GM18508 (cell line): ENCODE measurements around the gene GALM.
"Not testable (repeated sequence)": the region's sequence is repeated elsewhere in the genome, so short reads cannot be mapped to it uniquely, and the experiment has no call there.

ENCODE experiments used
- ATAC-seq: cut with Tn5 transposase; IDR thresholded peaks from one replicate; pipeline ENCODE4 v1.9.1; 2021; ENCODE audit warnings: moderate number of reproducible peaks; ENCODE audit not compliant: insufficient read depth, unreplicated experiment

Gene GALM

DNA sequence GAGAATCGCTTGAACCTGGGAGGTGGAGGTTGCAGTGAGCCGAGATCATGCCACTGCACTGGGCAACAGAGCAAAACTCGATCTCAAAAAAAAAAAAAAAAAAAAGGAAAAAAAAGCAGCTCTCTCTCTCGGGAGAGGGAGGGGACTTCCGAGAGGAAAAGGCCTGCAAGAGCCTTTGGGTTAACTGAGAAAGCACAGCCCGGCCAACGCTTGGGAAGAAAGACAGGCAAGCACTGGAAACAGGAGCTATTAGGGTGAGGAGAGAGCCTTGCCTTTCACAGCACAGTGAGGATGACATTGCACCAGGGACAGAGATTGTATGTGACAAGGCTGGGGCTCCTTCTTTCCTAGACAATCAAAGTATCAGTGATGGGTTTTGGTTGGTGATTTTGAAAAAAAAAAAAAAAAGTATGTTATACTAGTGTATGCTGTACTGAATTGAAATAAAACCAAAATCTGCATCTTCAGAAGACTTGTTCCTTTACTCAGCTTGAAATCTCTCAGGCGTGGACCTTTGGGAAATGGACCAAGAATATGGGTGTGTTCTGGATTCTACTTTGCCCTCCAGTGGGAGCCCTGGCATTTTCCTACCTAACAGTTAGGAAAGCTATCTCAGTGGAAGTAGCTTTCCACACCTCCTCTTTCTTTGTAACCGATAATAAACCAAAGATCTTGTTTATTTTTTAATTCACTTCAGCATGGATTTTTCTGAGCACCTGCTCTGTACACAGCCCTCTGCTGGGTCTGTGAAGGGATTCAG, 68.6 kb downstream of the GALM start:
- no peak for ATAC-seq

DNA sequence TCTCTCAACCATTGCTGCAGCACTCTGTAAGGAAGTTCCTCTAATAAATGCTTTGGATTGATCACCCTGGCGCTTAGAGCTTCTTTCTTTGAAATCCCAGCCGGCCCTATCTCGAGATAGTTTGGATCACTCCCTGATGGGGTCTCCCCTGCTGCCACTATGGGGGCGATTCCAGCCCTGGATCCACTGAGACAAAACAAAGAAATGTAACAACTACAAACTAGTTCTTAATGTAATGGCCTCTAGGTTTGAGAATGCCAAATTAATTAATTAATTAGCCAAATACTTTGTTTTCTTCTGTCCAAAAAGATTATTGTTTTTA, 70.0 kb downstream of the GALM start:
- no peak for ATAC-seq

DNA sequence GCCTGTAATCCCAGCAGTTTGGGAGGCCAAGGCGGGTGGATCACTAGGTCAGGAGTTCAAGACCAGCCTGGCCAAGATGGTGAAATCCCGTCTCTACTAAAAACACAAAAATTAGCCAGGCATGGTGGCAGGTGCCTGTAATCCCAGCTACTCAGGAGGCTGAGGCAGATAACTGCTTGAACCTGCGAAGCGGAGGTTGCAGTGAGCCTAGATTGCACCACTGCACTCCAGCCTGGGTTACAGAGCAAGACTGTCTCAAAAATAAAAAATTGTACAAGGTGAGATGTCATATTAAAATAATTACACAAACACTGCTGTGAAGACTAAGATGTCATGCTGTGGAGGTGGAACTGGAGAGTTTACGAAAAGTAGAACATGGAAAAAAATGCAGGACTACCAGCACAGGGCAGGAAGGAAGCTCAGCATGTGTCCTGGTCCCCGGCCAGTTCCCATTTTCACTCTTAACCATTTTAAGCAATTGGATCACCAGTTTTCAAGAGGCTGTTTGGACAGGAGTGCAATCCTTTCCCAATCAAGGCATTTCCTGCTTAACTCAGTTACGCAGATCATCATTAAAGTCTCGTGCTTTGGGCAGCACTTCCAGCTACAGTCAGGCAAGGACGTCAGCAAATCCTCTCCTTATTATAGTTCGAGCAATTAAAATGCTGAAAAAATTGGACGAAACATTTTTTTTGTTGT, 71.2 kb downstream of the GALM start:
- ATAC-seq, result not testable (repeated sequence)

DNA sequence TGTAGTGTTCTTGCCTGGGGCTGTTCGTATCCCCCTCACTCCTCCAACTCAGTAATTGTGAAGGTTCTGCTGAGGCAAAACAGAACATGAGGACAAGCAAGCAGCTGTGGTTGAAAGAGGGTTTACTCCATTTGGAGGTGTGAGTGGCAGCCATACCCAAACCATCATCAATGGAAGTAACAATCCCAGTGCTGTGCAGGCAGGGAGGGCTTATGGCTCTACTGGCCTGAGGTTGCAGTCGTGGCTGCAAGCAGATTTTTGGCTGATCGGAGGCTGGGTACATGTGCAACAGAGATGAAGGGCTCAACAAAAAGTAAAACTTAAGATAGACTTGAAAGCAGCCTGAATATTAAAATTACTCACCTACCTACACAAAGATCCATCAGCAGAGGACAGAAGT, 72.0 kb downstream of the GALM start:
- no peak for ATAC-seq

DNA sequence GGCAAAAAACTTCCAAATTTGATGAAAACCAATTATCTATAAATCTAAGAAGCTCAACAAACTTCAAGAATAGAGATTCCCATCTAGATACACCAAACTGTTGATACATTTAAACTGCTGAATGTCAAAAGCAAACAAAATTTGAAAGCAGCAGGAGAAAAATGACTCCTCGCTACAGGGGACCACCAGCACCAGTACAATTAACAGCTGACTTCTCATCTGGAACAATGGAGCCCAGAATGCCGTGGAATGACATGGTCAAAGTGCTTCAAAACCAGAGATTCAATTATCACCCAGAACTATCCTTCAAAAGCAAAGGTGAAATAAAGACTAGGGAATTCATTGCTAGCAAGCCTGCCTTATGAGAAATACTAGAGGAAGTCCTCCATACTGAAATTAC, 73.6 kb downstream of the GALM start:
- no peak for ATAC-seq

DNA sequence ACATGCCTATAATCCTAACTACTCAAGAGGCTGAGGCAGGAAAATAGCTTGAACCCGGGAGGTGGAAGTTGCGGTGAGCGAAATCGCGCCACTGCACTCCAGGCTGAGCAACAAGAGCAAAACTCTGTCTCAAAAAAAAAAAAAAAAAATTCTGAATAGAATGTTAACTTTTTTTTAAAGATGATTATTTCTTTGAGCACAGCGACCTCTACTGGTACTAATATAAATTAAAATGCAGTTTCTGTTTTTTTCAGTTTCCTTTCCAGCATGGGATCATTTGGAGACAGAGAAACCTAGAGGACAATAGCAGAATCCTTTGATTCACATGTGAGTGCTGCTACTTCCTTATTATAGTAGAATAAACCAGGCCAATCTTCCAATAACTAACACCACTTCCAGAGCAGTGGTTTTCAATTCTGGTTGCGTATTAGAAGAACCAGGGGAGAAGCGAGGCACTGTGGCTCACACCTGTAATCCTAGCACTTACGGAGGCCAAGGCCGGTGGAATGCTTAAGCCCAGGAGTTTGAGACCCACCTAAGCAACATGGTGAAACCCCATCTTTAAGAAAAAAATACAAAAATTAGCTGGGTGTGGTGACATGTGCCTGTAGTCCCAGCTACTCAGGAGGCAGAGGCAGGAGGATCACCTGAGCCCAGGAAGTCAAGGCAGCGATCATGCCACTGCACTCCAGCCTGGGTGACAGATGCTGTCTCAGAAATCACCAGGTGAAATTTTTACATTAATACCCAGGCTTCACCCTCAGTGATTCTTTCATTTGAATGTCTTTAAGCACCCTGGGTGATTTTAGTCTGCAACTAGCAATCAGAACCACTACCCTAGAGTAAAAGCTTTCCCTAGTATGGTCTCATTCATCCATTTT, 75.2 kb downstream of the GALM start:
- ATAC-seq, result no peak

DNA sequence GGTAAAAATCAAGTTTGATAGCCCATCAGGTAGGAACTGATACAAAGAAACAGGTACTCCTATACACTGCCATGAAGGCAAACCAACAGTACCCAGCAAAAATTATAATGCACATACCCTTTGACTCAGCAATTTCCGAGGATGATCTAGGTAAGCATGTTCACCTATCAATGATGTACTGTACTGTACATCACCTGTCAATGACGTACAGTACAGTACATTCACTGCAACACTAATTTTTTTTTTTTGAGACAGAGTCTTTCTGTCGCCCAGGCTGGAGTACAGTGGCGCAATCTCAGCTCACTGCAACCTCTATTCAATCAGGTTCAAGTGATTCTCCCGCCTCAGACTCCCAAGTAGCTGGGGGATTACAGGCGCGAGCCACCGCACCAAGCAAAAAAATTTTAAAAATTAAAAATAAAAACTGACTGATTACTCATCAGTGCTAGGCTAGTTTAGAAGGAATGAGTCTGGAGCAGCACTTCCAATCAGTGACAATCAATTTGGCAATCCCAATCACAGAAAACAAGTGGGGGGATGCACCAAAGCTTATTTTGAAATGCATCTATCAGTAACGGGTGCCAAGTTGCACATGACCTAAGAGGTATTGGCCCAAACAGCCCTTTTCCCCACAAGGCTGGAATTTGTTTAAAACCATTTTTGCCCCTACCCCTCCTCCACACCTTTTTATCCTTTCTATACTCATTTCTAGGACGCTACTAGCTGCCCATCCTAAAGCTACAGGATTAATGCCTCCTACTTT, 77.1 kb downstream of the GALM start:
- no peak for ATAC-seq

DNA sequence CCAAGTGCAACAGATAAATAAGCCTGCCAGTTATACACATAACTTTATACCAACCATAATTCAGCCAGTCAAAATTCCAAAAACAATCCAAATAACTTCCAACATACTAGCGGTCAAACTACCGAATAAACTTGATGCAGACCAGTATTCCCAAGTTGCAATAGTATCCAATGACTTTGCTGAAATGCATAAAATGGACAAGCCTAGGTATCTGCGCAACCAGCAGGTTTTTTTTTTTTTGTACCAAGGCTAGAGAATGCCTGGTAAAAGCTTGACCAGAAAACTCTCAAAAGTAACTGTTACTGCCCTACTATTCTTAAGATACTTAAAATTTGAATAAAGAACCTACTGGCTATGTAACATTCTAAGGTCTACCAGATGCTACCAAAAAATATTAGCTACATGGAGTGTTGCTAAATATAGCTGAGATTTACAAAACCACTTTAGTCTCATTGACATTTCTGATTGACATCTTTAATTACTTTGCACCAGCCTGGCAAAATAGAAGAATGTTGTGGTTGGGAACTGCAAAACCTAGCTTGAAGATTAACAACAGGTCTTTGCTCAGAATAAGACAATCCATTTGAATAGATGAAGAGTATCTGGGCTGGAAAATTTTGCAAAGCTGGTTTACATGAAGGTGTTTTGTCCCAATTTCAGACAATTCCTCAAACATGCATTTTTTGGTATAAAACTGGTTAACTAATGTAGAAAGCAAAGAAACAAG, 77.9 kb downstream of the GALM start:
- ATAC-seq, result no peak

DNA sequence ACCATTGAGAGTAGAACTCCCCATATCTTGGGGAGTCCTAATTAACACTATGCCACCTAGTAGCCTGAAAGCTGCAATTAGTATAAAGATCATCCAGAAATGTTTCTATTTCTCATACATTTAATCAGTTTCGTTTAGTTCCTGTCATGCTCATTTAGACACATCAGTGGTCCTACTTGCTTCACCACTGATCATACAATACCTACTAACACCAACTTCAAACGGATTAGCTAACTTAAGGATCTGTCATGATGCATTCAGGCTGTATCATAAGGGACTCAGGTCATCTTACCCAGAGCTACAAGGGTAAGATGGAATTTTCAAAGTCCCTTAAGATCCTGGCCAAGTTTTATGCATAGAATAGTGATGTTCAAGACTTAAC, 78.5 kb downstream of the GALM start:
- no peak for ATAC-seq

DNA sequence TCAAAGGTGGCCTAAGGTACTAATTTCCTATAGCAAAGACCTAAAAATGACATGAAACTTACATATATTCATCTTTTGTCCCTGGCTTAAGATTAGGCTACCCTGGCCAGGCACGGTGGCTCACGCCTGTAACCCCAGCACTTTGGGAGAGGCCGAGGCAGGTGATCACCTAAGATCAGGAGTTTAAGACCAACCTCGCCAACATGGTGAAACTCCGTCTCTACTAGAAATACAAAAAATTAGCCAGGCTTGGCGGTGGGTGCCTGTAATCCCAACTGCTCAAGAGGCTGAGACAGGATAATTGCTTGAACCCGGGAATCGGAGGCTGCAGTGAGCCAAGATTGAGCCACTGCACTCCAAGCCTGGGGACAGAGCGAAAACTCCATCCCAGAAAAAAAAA, 79.4 kb downstream of the GALM start:
- no peak for ATAC-seq

DNA sequence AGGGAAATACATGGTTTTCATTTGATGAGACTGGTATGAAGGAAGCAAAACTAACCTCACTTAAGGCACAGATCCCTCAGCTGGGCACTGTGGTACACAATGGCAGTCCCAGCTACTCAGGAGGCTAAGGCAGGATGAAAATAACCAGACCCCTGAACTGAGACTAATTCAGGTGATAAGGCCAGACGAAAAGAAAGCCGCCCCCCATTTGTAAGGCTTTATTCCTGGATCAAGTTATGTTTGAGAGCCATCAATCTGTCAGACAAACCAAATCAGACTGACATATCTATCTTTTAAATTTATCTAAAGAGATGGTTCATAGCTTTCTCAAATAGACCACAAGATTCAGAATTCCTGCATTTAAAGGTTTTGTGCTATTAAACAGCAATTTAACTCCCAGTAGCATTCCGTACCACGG, 81.1 kb downstream of the GALM start:
- no peak for ATAC-seq

DNA sequence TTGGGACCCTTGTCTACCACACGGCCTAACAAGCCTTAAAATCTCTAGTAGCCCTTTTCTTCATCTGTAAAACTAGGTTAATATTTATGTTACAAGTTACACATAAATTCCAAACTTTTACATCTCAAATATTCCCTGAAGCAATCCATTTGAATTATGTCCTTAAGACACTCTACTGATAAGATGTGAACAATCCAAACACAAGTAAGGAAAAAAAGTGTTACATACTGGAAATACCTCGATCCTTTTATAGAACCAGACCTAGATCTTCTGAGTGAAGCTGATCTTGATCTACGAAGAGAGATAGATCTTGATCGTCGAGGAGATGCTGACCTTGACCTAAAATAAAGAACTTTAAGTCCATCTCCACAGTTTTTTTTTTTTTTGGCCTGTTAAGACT, 81.9 kb downstream of the GALM start:
- ATAC-seq, result no peak

DNA sequence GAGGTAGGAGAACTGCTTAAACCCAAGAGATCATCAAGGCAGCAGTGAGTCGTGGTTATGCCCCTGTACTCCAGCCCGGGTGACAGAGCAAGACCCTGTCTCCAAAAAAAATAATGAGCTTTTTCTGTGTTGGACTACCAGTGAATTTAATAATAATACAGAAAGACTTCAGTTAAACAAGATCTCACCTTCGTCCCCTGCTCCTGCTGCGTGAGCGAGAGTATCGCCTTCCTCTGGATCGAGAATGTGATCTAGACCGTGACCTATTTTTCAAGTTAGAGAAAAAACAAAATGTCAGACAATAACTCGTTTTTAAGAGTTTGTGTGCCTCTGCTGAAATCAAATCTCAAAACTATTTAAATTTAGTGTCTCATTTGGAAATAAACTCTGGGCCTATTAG, 82.5 kb downstream of the GALM start:
- ATAC-seq, result no peak

DNA sequence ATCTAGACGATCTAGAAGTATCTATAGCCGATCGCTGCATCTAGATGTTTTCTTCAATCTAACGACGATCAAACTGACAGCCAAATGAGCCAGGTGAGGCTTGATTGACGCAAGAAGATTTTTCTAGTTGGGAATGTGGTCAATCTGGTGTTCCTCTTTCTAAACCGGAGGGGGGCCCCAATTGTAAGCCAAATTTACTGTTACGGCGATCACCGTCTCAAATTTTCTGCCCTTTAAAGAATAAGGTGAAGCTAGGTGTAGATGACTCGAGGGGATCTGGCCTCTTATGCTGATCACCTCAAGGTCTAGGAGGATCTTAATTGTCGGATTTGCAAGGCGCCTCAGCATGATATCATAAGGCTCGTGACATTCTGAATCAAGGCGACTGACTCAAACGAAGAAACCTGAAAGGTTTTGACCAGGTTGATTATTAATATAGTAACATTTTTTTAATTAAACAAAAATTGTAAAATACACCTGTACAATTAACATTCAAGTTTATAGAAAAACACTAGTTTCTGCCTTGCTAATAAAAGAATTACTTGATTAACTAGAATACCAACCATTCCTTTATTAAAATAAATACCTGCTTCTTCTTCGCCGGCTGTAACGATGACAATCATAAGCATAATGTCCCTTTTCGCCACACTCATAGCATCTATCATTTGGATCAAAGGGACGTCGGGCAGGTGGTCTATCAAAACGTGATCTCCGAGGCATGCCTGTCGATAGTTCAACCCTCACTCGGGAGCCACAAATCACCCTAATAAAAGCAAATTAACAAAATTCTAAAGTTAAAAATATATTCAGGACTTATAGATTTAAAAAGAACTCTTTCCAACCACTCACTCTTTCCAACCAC, 83.3 kb downstream of the GALM start:
- no peak for ATAC-seq

DNA sequence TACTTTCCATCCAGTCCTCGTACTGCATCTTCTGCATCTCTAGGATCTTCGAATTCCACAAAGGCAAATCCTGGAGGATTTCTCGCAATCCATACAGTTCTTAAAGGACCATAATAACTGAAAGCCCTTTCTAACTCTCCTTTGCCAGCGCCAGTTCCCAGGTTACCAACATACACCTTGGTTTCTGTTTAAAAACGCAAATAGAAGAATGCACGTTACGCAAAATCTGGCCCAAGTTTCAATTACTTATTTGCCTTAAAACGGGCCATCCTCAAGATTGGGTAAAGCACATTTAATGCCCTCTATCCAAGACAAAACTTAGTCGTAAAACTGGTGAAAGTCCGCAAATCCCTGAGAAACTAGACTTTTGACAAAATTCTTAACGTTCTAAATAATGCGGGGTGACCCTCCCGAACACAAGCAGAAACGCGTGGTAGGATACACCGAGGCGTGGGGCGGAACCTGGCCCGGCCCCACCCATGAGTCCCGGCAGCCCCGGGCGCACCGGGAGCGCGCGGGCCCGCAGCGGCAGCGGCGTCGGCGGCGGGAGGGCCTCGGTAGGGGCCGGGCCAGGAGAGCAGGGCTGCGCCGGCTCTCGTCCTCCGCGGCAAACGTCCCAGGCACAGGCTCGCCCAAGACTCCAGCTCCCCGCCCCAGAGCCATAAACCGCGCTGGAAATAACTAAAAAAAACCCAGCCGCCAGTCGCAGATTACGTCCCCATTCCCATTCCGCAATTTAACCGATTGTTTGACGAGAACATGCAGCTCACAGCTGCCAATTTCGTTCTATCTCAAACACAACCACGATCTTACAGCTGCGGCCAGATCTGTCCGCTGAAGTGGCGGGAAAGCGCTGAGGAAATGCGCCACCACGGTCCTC, 84.3 kb downstream of the GALM start:
- no peak for ATAC-seq

DNA sequence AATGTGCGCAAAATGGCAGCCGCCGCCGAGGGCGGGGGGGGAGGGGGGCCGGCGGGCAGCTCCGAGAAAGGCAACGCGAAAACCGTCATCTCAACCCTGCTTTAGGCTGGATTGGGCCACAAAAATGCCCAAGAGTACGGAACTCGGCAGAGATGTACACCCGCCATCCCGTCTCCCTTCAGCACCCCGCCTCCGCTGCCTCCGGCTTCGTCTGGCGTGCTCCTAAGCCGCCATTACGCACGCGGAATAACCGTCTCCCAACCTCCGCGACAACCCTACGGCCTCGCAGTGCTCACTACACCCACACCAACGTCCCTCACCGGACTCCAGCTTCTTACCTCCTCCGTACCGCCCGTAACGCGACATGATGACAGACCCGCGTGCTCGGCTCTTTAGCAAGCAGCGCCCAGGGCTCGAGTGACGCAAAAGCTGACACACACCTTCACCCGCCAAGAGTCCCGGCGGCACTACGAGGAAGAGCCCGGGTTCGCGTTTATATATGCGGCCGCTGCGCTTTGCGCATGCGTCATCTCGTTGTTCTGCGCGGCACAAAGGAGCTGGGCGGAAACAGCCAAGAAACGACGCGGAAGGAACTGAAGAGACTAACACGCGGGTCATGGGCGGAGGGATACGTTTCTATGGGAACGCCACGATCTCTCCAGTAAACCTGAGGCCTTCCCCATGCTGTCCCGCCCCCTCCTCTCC, 85.1 kb downstream of the GALM start, which contains the start of gene SRSF7:
Gene SRSF7, minus strand, starts transcription at position 471 of the 705 bp plus-strand sequence. Its CDS starts 105 bp downstream, at position 366.
- ATAC-seq, result peak; percentile 52
